ENCODE measurements around the gene ERVK3-1.

The ERVK3-1 gene

GRCh38 chr19:58364146-58364545 is 59.0 kb downstream of the ERVK3-1 start:
- DNase-seq, result peak; percentile 74
